ENCODE data around the gene FBRS.
"Not testable (repeated sequence)": the region's sequence is repeated elsewhere in the genome, so short reads cannot be mapped to it uniquely, and the experiment has no call there.

The FBRS gene

GRCh38 chr16:30691907-30692306 is 33.7 kb downstream of the FBRS start:
- Histone ChIP-seq H3K27ac (no peak overlapping the region), H3K4me1 (no peaks in the 10 kb centered on the region), H3K27me3 (ENCODE audit: control insufficient read depth, insufficient read depth, low read length) (no peaks in the 10 kb centered on the region), H3K79me2 (no peaks in the 10 kb centered on the region), H3K9me3 (ENCODE audit: control insufficient read depth, low read length) (no peaks in the 10 kb centered on the region), H3K4me3 (ENCODE audit: low read depth, low read length) (no peak overlapping the region), H2AFZ (no peak overlapping the region), H3K9ac (no peak overlapping the region), H3K36me3 (ENCODE audit: control insufficient read depth, insufficient read depth, low read length) (no peaks in the 10 kb centered on the region), H3K4me2 (ENCODE audit: low read length) (no peak overlapping the region)
- no peak for TF ChIP-seq CTCF (IDR thresholded peaks at IDR 0.05)

- no peaks in the 10 kb centered on the region for H3K36me3 ChIP-seq (ENCODE audit: control insufficient read depth, insufficient read depth, low read length)
- H2AFZ ChIP-seq = no peak overlapping the region
- no peak for TF ChIP-seq CTCF (IDR thresholded peaks at IDR 0.05)
- H3K9me3 ChIP-seq (ENCODE audit: control insufficient read depth, low read length) = no peaks in the 10 kb centered on the region
- H3K4me1 ChIP-seq = no peaks in the 10 kb centered on the region
- no peaks in the 10 kb centered on the region for H3K79me2 ChIP-seq
- H3K27me3 ChIP-seq (ENCODE audit: control insufficient read depth, insufficient read depth, low read length) = no peaks in the 10 kb centered on the region
- no peak overlapping the region for H3K9ac ChIP-seq
- H3K4me3 ChIP-seq (ENCODE audit: low read depth, low read length) = no peak overlapping the region
- no peak overlapping the region for H3K27ac ChIP-seq
- H3K4me2 ChIP-seq (ENCODE audit: low read length) = no peak overlapping the region
Measured at GRCh38 chr16:30692396-30693064, 34.3 kb downstream of the FBRS start.

- H3K27me3 ChIP-seq (ENCODE audit: control insufficient read depth, insufficient read depth, low read length) = no peaks in the 10 kb centered on the region
- H3K9ac ChIP-seq = no peak overlapping the region
- H3K36me3 ChIP-seq (ENCODE audit: control insufficient read depth, insufficient read depth, low read length) = no peaks in the 10 kb centered on the region
Measured at GRCh38 chr16:30694926-30695693, 36.9 kb downstream of the FBRS start.

GRCh38 chr16:30696646-30697045 is 38.4 kb downstream of the FBRS start:
- not testable (repeated sequence) for H3K9me3 ChIP-seq (ENCODE audit: control insufficient read depth, low read length); H3K36me3 ChIP-seq (ENCODE audit: control insufficient read depth, insufficient read depth, low read length); H3K4me3 ChIP-seq (ENCODE audit: low read depth, low read length); H3K27ac ChIP-seq; H3K9ac ChIP-seq; H3K4me1 ChIP-seq; H2AFZ ChIP-seq; H3K27me3 ChIP-seq (ENCODE audit: control insufficient read depth, insufficient read depth, low read length); H3K4me2 ChIP-seq (ENCODE audit: low read length)
- peaks cover 14% of the 10 kb centered on the region for H3K79me2 ChIP-seq

More at GRCh38 chr16:30694926-30695693, 36.9 kb downstream of the FBRS start:
- H3K9me3 ChIP-seq (ENCODE audit: control insufficient read depth, low read length) = no peaks in the 10 kb centered on the region
- peaks cover 8% of the 10 kb centered on the region for H3K4me1 ChIP-seq
- H2AFZ ChIP-seq = no peak overlapping the region
- H3K4me2 ChIP-seq (ENCODE audit: low read length) = no peak overlapping the region
- no peak overlapping the region for H3K4me3 ChIP-seq (ENCODE audit: low read depth, low read length)
- H3K79me2 ChIP-seq = peaks cover 3% of the 10 kb centered on the region
- H3K27ac ChIP-seq = no peak overlapping the region
- TF ChIP-seq CTCF (IDR thresholded peaks at IDR 0.05) = no peak

- H3K9ac ChIP-seq = peak overlapping the region; percentile 92
- peak overlapping the region; percentile 99 for H3K4me3 ChIP-seq (ENCODE audit: low read depth, low read length)
- H3K9me3 ChIP-seq (ENCODE audit: control insufficient read depth, low read length) = no peaks in the 10 kb centered on the region
- TF ChIP-seq CTCF (IDR thresholded peaks at IDR 0.05) = no peak
- H3K4me2 ChIP-seq (ENCODE audit: low read length) = peak overlapping the region; percentile 91
- no peaks in the 10 kb centered on the region for H3K36me3 ChIP-seq (ENCODE audit: control insufficient read depth, insufficient read depth, low read length)
- H3K27me3 ChIP-seq (ENCODE audit: control insufficient read depth, insufficient read depth, low read length) = no peaks in the 10 kb centered on the region
- H2AFZ ChIP-seq = peak overlapping the region; percentile 79
- H3K79me2 ChIP-seq = peaks cover 20% of the 10 kb centered on the region
- peak overlapping the region; percentile 99 for H3K27ac ChIP-seq
- H3K4me1 ChIP-seq = peaks cover 10% of the 10 kb centered on the region
Measured at GRCh38 chr16:30697264-30698138, 39.3 kb downstream of the FBRS start.

Measured in parathyroid adenoma (tissue), 2 donors.